PFSK-1 (cell line): ENCODE results near the gene ARSJ.

Experiments used
- POLR2AphosphoS5 ChIP-seq: IDR thresholded peaks from 2 replicates; pipeline ENCODE4 v1.6.1; 2012; ENCODE audit warnings: low read depth, mild to moderate bottlenecking, control low read depth, low read length, moderate library complexity
- TF ChIP-seq, protein P1 (sequence below), 2 experiments: IDR thresholded peaks; 2 replicates each; pipeline versions ENCODE4 v1.6.1 to v1.8.0; 2011 to 2012; ENCODE audit warnings: low read depth in 2 of 2, low read length in 2 of 2, control low read depth in 1 of 2, inconsistent platforms in 1 of 2, mild to moderate bottlenecking in 1 of 2, moderate library complexity in 1 of 2; ENCODE audit not compliant: insufficient read depth in 1 of 2

DNA sequence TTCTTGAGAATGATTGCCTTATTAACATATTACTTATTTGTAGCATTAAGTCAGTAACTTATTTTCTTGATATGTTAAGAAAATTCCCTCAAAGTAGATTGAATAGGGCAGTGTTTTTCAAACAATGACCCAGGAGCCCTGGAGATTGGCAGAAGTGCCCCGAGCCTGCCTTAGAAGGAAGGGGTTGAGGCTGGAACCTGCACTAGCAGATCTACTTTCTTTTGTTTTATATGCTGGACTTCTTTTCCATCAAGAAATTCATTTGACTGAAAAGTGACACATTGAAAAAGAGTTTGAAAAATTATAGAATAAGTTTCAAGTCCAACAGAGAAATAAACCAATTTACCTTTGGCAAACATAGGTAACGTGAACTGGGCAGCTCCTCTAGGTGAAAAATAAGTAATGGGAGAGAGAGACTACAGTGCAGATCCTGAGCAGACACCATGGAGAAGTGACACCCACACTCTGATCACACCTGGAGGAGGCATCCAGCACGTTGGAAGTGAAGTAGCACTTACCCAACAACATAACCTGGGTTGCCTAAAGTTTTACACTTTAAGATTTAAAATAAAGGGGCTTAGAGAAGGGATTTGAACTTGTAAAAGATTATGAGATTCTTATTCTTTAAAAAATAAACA is 18.6 kb downstream of the ARSJ start:
- no peak for TF ChIP-seq POLR2AphosphoS5
- TF ChIP-seq, protein P1, sequence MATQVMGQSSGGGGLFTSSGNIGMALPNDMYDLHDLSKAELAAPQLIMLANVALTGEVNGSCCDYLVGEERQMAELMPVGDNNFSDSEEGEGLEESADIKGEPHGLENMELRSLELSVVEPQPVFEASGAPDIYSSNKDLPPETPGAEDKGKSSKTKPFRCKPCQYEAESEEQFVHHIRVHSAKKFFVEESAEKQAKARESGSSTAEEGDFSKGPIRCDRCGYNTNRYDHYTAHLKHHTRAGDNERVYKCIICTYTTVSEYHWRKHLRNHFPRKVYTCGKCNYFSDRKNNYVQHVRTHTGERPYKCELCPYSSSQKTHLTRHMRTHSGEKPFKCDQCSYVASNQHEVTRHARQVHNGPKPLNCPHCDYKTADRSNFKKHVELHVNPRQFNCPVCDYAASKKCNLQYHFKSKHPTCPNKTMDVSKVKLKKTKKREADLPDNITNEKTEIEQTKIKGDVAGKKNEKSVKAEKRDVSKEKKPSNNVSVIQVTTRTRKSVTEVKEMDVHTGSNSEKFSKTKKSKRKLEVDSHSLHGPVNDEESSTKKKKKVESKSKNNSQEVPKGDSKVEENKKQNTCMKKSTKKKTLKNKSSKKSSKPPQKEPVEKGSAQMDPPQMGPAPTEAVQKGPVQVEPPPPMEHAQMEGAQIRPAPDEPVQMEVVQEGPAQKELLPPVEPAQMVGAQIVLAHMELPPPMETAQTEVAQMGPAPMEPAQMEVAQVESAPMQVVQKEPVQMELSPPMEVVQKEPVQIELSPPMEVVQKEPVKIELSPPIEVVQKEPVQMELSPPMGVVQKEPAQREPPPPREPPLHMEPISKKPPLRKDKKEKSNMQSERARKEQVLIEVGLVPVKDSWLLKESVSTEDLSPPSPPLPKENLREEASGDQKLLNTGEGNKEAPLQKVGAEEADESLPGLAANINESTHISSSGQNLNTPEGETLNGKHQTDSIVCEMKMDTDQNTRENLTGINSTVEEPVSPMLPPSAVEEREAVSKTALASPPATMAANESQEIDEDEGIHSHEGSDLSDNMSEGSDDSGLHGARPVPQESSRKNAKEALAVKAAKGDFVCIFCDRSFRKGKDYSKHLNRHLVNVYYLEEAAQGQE (IDR thresholded peaks at IDR 0.05; ENCODE audit: insufficient read depth in 1 of 2, low read depth in 2 of 2, low read length in 2 of 2), result no peak
